ENCODE measurements around the gene IER5L. TPM values are rescaled to one million over a fixed set of nuclear protein-coding genes. Genes with fewer than 3 reads are reported as not detected.

IER5L gene
- polyA plus RNA-seq, 1 of the 3 experiments (the other 2 are of a cell fraction): 16.2 TPM

DNA sequence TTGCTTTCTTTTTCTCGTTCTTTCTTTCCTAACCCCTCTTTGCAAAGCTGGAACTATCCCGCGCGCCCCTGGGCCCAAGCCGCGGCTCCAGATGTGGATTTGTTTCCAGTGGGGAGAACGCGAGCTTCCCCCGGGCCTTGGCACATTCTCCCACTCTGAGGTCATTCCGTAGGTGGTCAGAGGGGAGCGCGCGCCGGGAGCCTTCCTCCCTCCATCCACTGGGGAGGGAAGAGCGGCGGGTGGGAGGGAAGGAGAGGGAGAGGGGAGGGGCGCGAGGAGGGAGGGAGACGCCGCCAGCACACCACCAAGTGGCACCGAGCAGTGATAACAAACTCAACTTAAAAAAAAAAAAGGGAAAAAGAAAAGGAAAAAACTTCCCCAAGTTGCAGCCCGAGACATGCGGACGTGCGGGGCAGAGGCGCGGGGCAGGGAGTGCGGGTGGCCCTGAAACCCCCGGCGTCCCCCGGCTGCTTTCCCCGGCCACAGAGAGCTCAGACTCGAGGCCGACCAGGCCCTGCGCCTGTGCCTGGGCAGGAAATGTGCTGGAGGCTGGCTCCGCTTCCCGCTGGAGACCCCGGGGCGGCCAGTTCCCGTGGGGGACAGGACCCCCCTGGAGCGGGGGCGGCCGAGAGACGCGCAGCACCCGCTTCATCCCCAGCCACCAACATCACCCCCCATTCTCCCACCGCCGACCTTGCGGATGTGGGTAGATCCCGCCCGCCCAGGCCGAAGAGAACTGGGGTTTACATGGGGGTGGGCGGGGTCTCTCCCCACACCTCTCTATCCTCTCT is 3.1 kb downstream of the IER5L start:
- Histone ChIP-seq H3K4me1 (ENCODE audit: control insufficient read depth in 1 of 2, insufficient read depth in 2 of 2, low read depth in 1 of 2, low read length in 1 of 2) (peaks cover 14 to 19% of the 10 kb centered on the region in 2 experiments; a peak in 3 of 4 replicates), H3K27ac (ENCODE audit: low read depth in 2 of 2, low read length in 1 of 2) (peak overlapping the region; percentile 96 to 97), H3K79me2 (ENCODE audit: insufficient read depth) (peaks cover 37% of the 10 kb centered on the region), H3K36me3 (replicated peaks in 1 of 2; ENCODE audit: control insufficient read depth in 1 of 2, insufficient read depth in 2 of 2, low read length in 1 of 2) (peaks cover 0 to 10% of the 10 kb centered on the region in 2 experiments), H3K4me2 (peak overlapping the region; percentile 91), H2AFZ (ENCODE audit: low read depth) (no peak overlapping the region), H3K9me3 (no peaks in the 10 kb centered on the region), H3K27me3 (ENCODE audit: insufficient read depth) (no peaks in the 10 kb centered on the region), H3F3A (replicated peaks; ENCODE audit: insufficient read depth) (peaks cover 32% of the 10 kb centered on the region), H3K4me3 (ENCODE audit: low read depth in 2 of 2, low read length in 1 of 2) (peak overlapping the region; percentile 90 to 98), H3K9me2 (no peaks in the 10 kb centered on the region), H4K20me1 (ENCODE audit: insufficient read depth) (peaks cover 19% of the 10 kb centered on the region), H3K9ac (peak overlapping the region; percentile 99)
- ChIA-PET CTCF (interaction anchor here (0.7 to 9.3 kb wide), 49 partner anchors 10 to 467 kb away, joined by 3 to 193 read pairs (median 6); partner anchors contain the start of genes ASB6, C9orf50 and NTMT1), POLR2A (interaction anchor here (0.6 to 2.4 kb wide), 14 partner anchors 10 to 434 kb away, joined by 3 to 21 read pairs (median 6); no protein-coding TSS in a partner anchor)
- DNase-seq: peak; percentile 88
- WGBS (ENCODE audit: low lambda C conversion rate): 1% methylated on average over 41 of the region's 53 CpGs
- TF ChIP-seq CHD2 (IDR thresholded peaks at IDR 0.05; ENCODE audit: low read length, partially characterized antibody): no peak
- no peak for TF ChIP-seq MEF2A (IDR thresholded peaks at IDR 0.05; ENCODE audit: borderline replicate concordance, low read depth)
- TF ChIP-seq NFIC (IDR thresholded peaks at IDR 0.05; ENCODE audit: borderline replicate concordance): peak; percentile 59; the same call in 1 of the 2 replicates
- peak; percentile 38; the same call in 1 of the 2 replicates for TF ChIP-seq RXRA (IDR thresholded peaks at IDR 0.05; ENCODE audit: borderline replicate concordance, low read depth)
- TF ChIP-seq RCOR1 (IDR thresholded peaks at IDR 0.05; ENCODE audit: low read length): peak; percentile 10; the same call in 1 of the 2 replicates
- no peak; the same call in 1 of the 2 replicates for TF ChIP-seq TCF12 (IDR thresholded peaks at IDR 0.05)
- TF ChIP-seq, protein P1, sequence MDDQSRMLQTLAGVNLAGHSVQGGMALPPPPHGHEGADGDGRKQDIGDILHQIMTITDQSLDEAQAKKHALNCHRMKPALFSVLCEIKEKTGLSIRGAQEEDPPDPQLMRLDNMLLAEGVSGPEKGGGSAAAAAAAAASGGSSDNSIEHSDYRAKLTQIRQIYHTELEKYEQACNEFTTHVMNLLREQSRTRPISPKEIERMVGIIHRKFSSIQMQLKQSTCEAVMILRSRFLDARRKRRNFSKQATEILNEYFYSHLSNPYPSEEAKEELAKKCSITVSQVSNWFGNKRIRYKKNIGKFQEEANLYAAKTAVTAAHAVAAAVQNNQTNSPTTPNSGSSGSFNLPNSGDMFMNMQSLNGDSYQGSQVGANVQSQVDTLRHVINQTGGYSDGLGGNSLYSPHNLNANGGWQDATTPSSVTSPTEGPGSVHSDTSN (IDR thresholded peaks at IDR 0.05): peak; percentile 13
- peak; percentile 31; the same call in 1 of the 2 replicates for TF ChIP-seq ZBTB33 (IDR thresholded peaks at IDR 0.05; ENCODE audit: borderline replicate concordance, low read depth)
- TF ChIP-seq POLR2AphosphoS5 (IDR thresholded peaks at IDR 0.05; ENCODE audit: low read depth, low read length): peak; percentile 21; the same call in 1 of the 2 replicates
- no peak for TF ChIP-seq EZH2phosphoT487 (IDR thresholded peaks at IDR 0.05; ENCODE audit: borderline replicate concordance, low read depth)
- TF ChIP-seq SMC3 (IDR thresholded peaks at IDR 0.05; ENCODE audit: low read depth, low read length): no peak; the same call in 1 of the 2 replicates
- no peak; the same call in 1 of the 2 replicates for TF ChIP-seq MXI1 (IDR thresholded peaks at IDR 0.05; ENCODE audit: low read depth, low read length)
- TF ChIP-seq SIN3A (IDR thresholded peaks at IDR 0.05; ENCODE audit: borderline replicate concordance, low read depth, low read length): peak; percentile 15; the same call in 1 of the 2 replicates
- TF ChIP-seq JUND (IDR thresholded peaks at IDR 0.05): peak; percentile 55; the same call in 1 of the 2 replicates
- 0 out of 2 replicates have a peak, but pooled peaks have one; percentile 35 for TF ChIP-seq FOSL2 (IDR thresholded peaks at IDR 0.05; ENCODE audit: borderline replicate concordance, low read depth)
- 0 out of 2 replicates have a peak, but pooled peaks have one; percentile 2 for TF ChIP-seq TEAD4 (IDR thresholded peaks at IDR 0.05; ENCODE audit: borderline replicate concordance, insufficient read depth)
- TF ChIP-seq FOXM1 (IDR thresholded peaks at IDR 0.05; ENCODE audit: low read depth): 0 out of 2 replicates have a peak, but pooled peaks have one; percentile 40
- TF ChIP-seq, protein P2, sequence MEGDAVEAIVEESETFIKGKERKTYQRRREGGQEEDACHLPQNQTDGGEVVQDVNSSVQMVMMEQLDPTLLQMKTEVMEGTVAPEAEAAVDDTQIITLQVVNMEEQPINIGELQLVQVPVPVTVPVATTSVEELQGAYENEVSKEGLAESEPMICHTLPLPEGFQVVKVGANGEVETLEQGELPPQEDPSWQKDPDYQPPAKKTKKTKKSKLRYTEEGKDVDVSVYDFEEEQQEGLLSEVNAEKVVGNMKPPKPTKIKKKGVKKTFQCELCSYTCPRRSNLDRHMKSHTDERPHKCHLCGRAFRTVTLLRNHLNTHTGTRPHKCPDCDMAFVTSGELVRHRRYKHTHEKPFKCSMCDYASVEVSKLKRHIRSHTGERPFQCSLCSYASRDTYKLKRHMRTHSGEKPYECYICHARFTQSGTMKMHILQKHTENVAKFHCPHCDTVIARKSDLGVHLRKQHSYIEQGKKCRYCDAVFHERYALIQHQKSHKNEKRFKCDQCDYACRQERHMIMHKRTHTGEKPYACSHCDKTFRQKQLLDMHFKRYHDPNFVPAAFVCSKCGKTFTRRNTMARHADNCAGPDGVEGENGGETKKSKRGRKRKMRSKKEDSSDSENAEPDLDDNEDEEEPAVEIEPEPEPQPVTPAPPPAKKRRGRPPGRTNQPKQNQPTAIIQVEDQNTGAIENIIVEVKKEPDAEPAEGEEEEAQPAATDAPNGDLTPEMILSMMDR (IDR thresholded peaks at IDR 0.05): peak; percentile 31
- peak; percentile 32; the same call in 1 of the 2 replicates for TF ChIP-seq ELF1 (IDR thresholded peaks at IDR 0.05)
- TF ChIP-seq EP300 (IDR thresholded peaks at IDR 0.05; ENCODE audit: borderline replicate concordance in 1 of 2, low read depth in 1 of 2, low read length in 1 of 2): no peak; a peak in 1 of 4 replicates
- TF ChIP-seq REST (IDR thresholded peaks at IDR 0.05; ENCODE audit: low read depth, low read length): peak; percentile 26; the same call in 1 of the 2 replicates
- peak; percentile 31 for TF ChIP-seq RAD21 (IDR thresholded peaks at IDR 0.05; ENCODE audit: low read length)
- peak; percentile 54; the same call in 1 of the 2 replicates for TF ChIP-seq MAX (IDR thresholded peaks at IDR 0.05; ENCODE audit: low read depth)

Measured in SK-N-SH (cell line).